Lower lobe of right lung (tissue), 2 donors: ENCODE measurements around the gene FBXO27. TPM values are rescaled to one million over a fixed set of nuclear protein-coding genes. Genes with fewer than 3 reads are reported as not detected.

Experiments used
- ATAC-seq, 2 donors: fragments of 200-7000 bp; cut with Tn5 transposase; one replicate each; pipeline ENCODE4 v1.9.1; 2020 to 2022; ENCODE audit warnings: mild to moderate bottlenecking in 2 of 2, moderate library complexity in 2 of 2
- DNase-seq: peaks from one replicate; pipeline ENCODE4 v3.0.0-alpha.2; 2020
- H3K27ac ChIP-seq: fragments of 200-600 bp; one replicate; pipeline ENCODE4 v1.8.0; 2022
- H3K27me3 ChIP-seq: fragments of 200-600 bp; one replicate; pipeline ENCODE4 v1.8.0; 2022; ENCODE audit warnings: low read depth
- H3K36me3 ChIP-seq: fragments of 200-600 bp; one replicate; pipeline ENCODE4 v1.8.0; 2022; ENCODE audit warnings: mild to moderate bottlenecking
- H3K4me1 ChIP-seq: fragments of 200-600 bp; one replicate; pipeline ENCODE4 v1.8.0; 2022
- H3K4me3 ChIP-seq: fragments of 200-600 bp; one replicate; pipeline ENCODE4 v1.8.0; 2022; ENCODE audit warnings: mild to moderate bottlenecking
- H3K9me3 ChIP-seq: fragments of 200-600 bp; one replicate; pipeline ENCODE4 v1.8.0; 2022
- intact Hi-C: fragments of 100-400 bp; cut with DNase I; formaldehyde crosslinking; loops from one replicate; pipeline ENCODE4 v1.11.0; 2022
- total RNA-seq: library from RNA; stranded (reverse); fragmentation: NEBNext Ultra II Directional; extraction: Animal tissue kit (Norgen Biotek cat#: 25700); gene quantifications from one replicate; pipeline ENCODE4 v1.2.1, GENCODE V29; 2021
- TF ChIP-seq, protein P1 (sequence below): fragments of 200-600 bp; IDR thresholded peaks from one replicate; pipeline ENCODE4 v1.8.0; 2022; ENCODE audit warnings: antibody characterized with exemption, mild to moderate bottlenecking
- donor health status: DM: no; HTN: yes; CAD: no; lungs with severe emphysema.

FBXO27 gene
- total RNA-seq, 1 donor from 2014 or later, result 6.4 TPM

DNA sequence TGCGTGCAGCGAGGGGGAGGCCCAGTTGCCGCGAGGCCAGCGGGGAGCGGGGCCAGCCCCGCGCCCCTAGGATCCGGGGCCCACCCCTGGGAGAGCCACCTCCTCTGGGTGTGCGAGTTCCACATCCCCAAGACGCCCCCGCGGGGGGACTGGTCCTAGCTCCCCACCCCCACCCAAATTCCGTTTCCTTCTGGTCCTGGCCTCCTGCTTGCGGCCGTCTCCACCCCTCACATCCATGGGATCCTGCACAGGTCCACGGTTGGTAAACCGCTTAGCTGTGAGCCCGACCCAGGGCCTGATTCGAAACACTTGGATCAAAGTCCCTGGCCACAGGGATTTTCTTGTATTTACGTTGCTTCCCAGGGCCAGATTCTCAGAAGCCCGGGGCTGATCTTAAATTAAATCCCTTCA, 56.5 kb downstream of the FBXO27 start:
- Histone ChIP-seq H3K4me1 (peaks cover 18% of the 10 kb centered on the region), H3K4me3 (peak overlapping the region; percentile 68), H3K27me3 (peaks cover 15% of the 10 kb centered on the region), H3K9me3 (no peaks in the 10 kb centered on the region), H3K27ac (peak overlapping the region; percentile 77), H3K36me3 (no peaks in the 10 kb centered on the region)
- intact Hi-C loops, result no loop called here
- peak in 1 of 2 donors; percentile 40 for ATAC-seq
- DNase-seq, result no peak
- TF ChIP-seq, protein P1, sequence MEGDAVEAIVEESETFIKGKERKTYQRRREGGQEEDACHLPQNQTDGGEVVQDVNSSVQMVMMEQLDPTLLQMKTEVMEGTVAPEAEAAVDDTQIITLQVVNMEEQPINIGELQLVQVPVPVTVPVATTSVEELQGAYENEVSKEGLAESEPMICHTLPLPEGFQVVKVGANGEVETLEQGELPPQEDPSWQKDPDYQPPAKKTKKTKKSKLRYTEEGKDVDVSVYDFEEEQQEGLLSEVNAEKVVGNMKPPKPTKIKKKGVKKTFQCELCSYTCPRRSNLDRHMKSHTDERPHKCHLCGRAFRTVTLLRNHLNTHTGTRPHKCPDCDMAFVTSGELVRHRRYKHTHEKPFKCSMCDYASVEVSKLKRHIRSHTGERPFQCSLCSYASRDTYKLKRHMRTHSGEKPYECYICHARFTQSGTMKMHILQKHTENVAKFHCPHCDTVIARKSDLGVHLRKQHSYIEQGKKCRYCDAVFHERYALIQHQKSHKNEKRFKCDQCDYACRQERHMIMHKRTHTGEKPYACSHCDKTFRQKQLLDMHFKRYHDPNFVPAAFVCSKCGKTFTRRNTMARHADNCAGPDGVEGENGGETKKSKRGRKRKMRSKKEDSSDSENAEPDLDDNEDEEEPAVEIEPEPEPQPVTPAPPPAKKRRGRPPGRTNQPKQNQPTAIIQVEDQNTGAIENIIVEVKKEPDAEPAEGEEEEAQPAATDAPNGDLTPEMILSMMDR, result no peak

DNA sequence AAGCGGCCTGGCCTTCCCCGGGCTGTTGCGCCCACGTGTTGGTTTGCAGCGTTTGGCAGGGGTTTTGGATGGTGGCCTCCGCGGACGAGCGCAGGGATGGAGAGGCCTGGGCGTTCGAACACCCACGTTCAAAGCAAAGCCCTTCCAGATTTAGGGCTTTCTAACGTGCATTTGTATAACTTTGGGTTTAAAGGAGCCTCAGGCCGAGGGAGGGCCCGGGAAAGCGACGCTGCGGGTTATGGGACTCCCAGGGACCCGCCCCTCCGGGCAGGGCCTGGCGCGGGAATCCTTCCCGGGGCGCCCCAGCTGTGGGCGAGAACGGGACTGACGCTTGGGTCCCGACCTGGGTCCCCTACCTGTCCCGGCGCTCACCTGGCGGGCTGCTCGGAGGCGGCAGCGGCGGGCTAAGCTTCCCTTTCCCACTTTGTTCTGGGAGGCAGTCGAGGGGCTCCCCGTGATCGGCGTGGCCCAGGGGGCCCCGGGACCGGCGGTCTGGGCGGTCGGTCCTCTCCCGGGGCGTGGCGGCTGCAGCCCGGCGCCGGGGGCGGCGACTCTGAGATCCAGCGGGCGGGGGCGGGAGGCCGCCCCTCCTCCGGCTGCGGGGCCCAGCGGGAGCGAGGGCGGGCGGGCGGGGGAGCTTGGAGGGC, 57.0 kb downstream of the FBXO27 start, which contains the start of gene FBXO17:
TSS of gene FBXO17 (minus strand) at position 529 of the 647 bp plus-strand sequence. CDS start 25,423 bp downstream, outside the sequence.
- ATAC-seq, result peak; percentile 87 to 93

DNA sequence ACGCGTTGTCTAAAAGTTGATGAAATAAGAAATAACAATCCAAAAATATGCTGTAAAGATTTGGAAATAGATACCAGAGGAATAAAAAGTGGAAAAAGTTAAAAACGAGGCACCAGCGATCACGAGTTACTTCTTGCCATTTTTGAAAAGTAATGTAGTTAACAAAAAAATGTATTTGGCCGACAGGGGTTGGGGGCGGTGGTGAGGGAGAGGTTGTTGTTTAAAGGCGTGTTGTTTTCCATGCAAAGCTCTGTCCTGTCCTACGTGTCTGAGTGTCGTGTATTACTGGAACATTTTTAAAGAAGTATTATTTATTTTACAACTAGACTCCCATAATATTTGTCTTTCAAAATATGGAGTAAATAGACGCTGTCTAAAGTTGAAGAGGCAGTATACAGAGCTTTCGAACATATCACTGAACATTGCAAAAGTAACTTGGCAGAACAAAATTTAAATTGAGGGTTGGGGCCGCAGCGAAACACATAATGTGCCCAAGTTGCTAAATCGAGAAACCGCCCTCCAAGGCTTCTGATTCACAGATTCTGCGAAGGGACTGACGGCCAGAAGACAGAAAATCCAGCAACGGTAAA, 57.6 kb downstream of the FBXO27 start:
- intact Hi-C loops, result no loop called here
- Histone ChIP-seq H3K4me3 (peak overlapping the region; percentile 68), H3K36me3 (no peaks in the 10 kb centered on the region), H3K9me3 (no peaks in the 10 kb centered on the region), H3K27ac (peak overlapping the region; percentile 77), H3K4me1 (peaks cover 18% of the 10 kb centered on the region), H3K27me3 (peaks cover 15% of the 10 kb centered on the region)
- ATAC-seq, result no peak
- TF ChIP-seq, protein P1, result no peak
- DNase-seq, result no peak

More for the DNA sequence above, 57.0 kb downstream of the FBXO27 start, which contains the start of gene FBXO17:
- Histone ChIP-seq H3K27me3 (peaks cover 15% of the 10 kb centered on the region), H3K27ac (peak within 1 kb of the TSS; percentile 77), H3K4me1 (peaks cover 18% of the 10 kb centered on the region), H3K9me3 (no peaks in the 10 kb centered on the region), H3K4me3 (peak within 1 kb of the TSS; percentile 68), H3K36me3 (no peaks in the 10 kb centered on the region)
- peak; percentile 52 for DNase-seq
- TF ChIP-seq, protein P1, result no peak
- intact Hi-C loops, result no loop called here

Other genes starting within 250 kb of the FBXO27 start
- gene LGALS7B, start 243.3 kb downstream of the FBXO27 start, total RNA-seq, result not detected
- 4.2 TPM for gene LGALS4, start 219.6 kb downstream of the FBXO27 start, total RNA-seq
- gene ECH1, start 200.8 kb downstream of the FBXO27 start, total RNA-seq, result 227 TPM
- gene HNRNPL, start 182.6 kb downstream of the FBXO27 start, total RNA-seq, result 274 TPM
- gene RINL, start 154.3 kb downstream of the FBXO27 start, total RNA-seq, result 8.3 TPM
- 60.1 TPM for gene SIRT2, start 132.9 kb downstream of the FBXO27 start, total RNA-seq
- gene NFKBIB, start 132.6 kb downstream of the FBXO27 start, total RNA-seq, result 23.1 TPM
- not detected for gene CCER2, start 120.4 kb downstream of the FBXO27 start, total RNA-seq
- 21.0 TPM for gene SARS2, start 101.8 kb downstream of the FBXO27 start, total RNA-seq
- gene MRPS12, start 101.6 kb downstream of the FBXO27 start, total RNA-seq, result 25.9 TPM
- 10.5 TPM for gene FBXO17, start 56.8 kb downstream of the FBXO27 start, total RNA-seq
- not detected for gene ACP7, start 51.8 kb upstream of the FBXO27 start, total RNA-seq
- 73.0 TPM for gene PAK4, start 93.2 kb upstream of the FBXO27 start, total RNA-seq
- gene NCCRP1, start 164.4 kb upstream of the FBXO27 start, total RNA-seq, result 0.86 TPM
- not detected for gene SYCN, start 171.7 kb upstream of the FBXO27 start, total RNA-seq
- gene IFNL3, start 212.5 kb upstream of the FBXO27 start, total RNA-seq, result not detected
- gene IFNL4, start 216.3 kb upstream of the FBXO27 start, total RNA-seq, result not detected
- gene IFNL2, start 235.8 kb upstream of the FBXO27 start, total RNA-seq, result not detected